MM.1S (cell line): ENCODE measurements around the gene PCDHA1.
"Not testable (repeated sequence)": the region's sequence is repeated elsewhere in the genome, so short reads cannot be mapped to it uniquely, and the experiment has no call there.

ENCODE experiments used
- DNase-seq: peaks from one replicate; pipeline ENCODE4 v3.0.0-alpha.2; 2015
- H2AFZ ChIP-seq: fragments of 300-600 bp; sonication (generic); 2 replicates; pipeline ENCODE4 v1.6.0; 2016; ENCODE audit warnings: antibody characterized with exemption, low read length
- H3F3A ChIP-seq: fragments of 300-600 bp; sonication (generic); 2 replicates; pipeline ENCODE4 v1.6.1; 2016; ENCODE audit warnings: mild to moderate bottlenecking, antibody characterized with exemption, low read length, moderate library complexity, mixed read lengths; ENCODE audit not compliant: insufficient read depth
- H3K27ac ChIP-seq: fragments of 300-600 bp; sonication (generic); 2 replicates; pipeline ENCODE4 v1.5.1; 2016; ENCODE audit warnings: mild to moderate bottlenecking, low read length
- H3K27me3 ChIP-seq: fragments of 300-600 bp; sonication (generic); replicated peaks from 2 replicates; pipeline ENCODE4 v1.6.0; 2016; ENCODE audit warnings: low read length; ENCODE audit not compliant: insufficient read depth
- H3K36me3 ChIP-seq: fragments of 300-600 bp; sonication (generic); replicated peaks from 2 replicates; pipeline ENCODE4 v1.6.1; 2016; ENCODE audit warnings: mild to moderate bottlenecking, low read length, mixed read lengths; ENCODE audit not compliant: insufficient read depth
- H3K4me1 ChIP-seq: fragments of 300-600 bp; sonication (generic); 2 replicates; pipeline ENCODE4 v1.6.1; 2016; ENCODE audit warnings: low read length, mixed read lengths
- H3K4me2 ChIP-seq: fragments of 300-600 bp; sonication (generic); 2 replicates; pipeline ENCODE4 v1.6.0; 2016; ENCODE audit warnings: low read depth, low read length
- H3K4me3 ChIP-seq: fragments of 300-600 bp; sonication (generic); 2 replicates; pipeline ENCODE4 v1.5.1; 2016; ENCODE audit warnings: low read length, mixed read lengths
- H3K79me2 ChIP-seq: fragments of 300-600 bp; sonication (generic); 2 replicates; pipeline ENCODE4 v1.6.1; 2016; ENCODE audit warnings: mixed run types, low read length, mixed read lengths
- H3K9ac ChIP-seq: fragments of 300-600 bp; sonication (generic); 2 replicates; pipeline ENCODE4 v1.6.1; 2016; ENCODE audit warnings: low read length, mixed read lengths
- H3K9me2 ChIP-seq: fragments of 300-600 bp; sonication (generic); replicated peaks from 2 replicates; pipeline ENCODE4 v1.6.1; 2016; ENCODE audit warnings: mild to moderate bottlenecking, low read length, mixed read lengths; ENCODE audit not compliant: insufficient read depth
- H3K9me3 ChIP-seq: fragments of 300-600 bp; sonication (generic); replicated peaks from 2 replicates; pipeline ENCODE4 v1.6.1; 2016; ENCODE audit warnings: mild to moderate bottlenecking, low read length, mixed read lengths; ENCODE audit not compliant: insufficient read depth
- H4K20me1 ChIP-seq: fragments of 300-600 bp; sonication (generic); 2 replicates; pipeline ENCODE4 v1.6.1; 2016; ENCODE audit warnings: mild to moderate bottlenecking, low read length, moderate library complexity, mixed read lengths; ENCODE audit not compliant: insufficient read depth
- EZH2 ChIP-seq: fragments of 300-600 bp; sonication (generic); optimal IDR thresholded peaks from 2 replicates; pipeline ENCODE3; 2017; ENCODE audit warnings: low read depth, mild to moderate bottlenecking, antibody characterized with exemption, low read length, mixed read lengths
- EZH2phosphoT487 ChIP-seq: fragments of 300-600 bp; sonication (generic); IDR thresholded peaks from 2 replicates; pipeline ENCODE4 v1.6.1; 2018; ENCODE audit warnings: antibody characterized with exemption, low read length
- TF ChIP-seq, protein P1 (sequence below): fragments of 300-600 bp; sonication (generic); IDR thresholded peaks from 2 replicates; pipeline ENCODE4 v1.5.1; 2016; ENCODE audit warnings: antibody characterized with exemption, low read length, mixed read lengths

PCDHA1 gene

DNA sequence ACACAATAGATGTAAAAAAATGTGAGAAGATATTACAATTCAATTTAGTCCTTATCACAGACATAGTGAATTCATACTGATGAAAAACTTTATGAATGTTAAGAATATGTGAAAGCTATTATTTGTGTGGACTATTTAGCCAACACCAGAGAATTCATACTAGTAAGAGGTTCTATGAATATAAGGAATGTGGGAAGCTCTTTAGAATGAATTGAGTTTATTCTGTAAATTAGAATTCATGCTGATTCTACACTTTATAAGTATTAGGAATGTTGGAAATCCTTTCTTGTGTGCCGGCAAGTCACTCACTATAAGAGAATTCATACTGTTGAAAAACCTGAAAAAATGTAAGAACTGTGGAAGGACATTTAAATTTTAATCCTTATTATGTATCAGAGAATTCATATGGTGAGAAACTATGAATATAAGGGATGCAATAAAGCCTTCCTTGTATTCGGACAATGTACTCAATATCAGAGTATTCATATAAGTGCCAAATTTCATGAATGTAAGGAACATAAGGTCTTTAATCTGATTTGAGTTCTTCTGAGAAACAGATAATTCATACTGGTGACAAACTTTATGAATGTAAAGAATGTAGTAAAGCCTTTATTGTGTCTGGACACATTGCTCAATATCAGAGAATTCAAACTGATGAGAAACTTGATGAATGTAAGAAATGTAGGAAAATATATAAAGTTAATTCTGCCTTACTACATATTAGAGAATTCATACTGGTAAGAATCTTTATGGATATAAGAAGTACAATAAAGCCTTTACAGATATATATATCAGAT lies 21.6 kb upstream of the PCDHA1 start:
- DNase-seq, result no peak
- Histone ChIP-seq H3K27ac (no peak overlapping the region), H3K4me3 (no peak overlapping the region), H3K36me3 (no peaks in the 10 kb centered on the region), H3K4me1 (no peaks in the 10 kb centered on the region), H3K79me2 (no peaks in the 10 kb centered on the region), H3K9ac (no peak overlapping the region), H3K27me3 (no peaks in the 10 kb centered on the region), H3K4me2 (no peak overlapping the region), H3K9me2 (no peaks in the 10 kb centered on the region), H3K9me3 (no peaks in the 10 kb centered on the region), H2AFZ (no peak overlapping the region), H4K20me1 (no peaks in the 10 kb centered on the region), H3F3A (no peaks in the 10 kb centered on the region)
- no peak for TF ChIP-seq EZH2
- no peak for TF ChIP-seq EZH2phosphoT487
- TF ChIP-seq, protein P1, sequence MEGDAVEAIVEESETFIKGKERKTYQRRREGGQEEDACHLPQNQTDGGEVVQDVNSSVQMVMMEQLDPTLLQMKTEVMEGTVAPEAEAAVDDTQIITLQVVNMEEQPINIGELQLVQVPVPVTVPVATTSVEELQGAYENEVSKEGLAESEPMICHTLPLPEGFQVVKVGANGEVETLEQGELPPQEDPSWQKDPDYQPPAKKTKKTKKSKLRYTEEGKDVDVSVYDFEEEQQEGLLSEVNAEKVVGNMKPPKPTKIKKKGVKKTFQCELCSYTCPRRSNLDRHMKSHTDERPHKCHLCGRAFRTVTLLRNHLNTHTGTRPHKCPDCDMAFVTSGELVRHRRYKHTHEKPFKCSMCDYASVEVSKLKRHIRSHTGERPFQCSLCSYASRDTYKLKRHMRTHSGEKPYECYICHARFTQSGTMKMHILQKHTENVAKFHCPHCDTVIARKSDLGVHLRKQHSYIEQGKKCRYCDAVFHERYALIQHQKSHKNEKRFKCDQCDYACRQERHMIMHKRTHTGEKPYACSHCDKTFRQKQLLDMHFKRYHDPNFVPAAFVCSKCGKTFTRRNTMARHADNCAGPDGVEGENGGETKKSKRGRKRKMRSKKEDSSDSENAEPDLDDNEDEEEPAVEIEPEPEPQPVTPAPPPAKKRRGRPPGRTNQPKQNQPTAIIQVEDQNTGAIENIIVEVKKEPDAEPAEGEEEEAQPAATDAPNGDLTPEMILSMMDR, result no peak

DNA sequence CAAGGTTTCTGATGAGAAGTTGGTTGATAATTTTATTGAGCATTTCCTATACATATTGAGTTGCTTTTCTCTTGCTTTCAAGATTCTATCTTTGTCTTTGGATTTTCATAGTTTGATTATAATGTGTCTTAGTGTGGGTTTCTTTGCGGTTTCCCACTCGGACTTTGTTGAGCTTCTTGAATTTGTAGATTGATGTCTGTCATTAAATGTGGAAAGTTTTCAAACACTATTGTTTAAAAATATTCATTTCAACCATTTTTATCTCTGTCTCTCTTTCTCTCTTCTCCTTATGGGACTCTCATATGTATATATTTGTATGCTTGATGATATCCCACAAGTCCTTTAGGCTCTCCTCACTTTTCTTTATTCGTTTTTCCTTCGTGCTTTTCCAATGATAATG lies 18.5 kb upstream of the PCDHA1 start:
- H3K36me3 ChIP-seq, result no peaks in the 10 kb centered on the region
- no peak overlapping the region for H3K4me2 ChIP-seq
- H4K20me1 ChIP-seq, result no peaks in the 10 kb centered on the region
- H3F3A ChIP-seq, result no peaks in the 10 kb centered on the region
- TF ChIP-seq EZH2, result no peak
- TF ChIP-seq, protein P1, result no peak
- TF ChIP-seq EZH2phosphoT487, result no peak
- H2AFZ ChIP-seq, result no peak overlapping the region
- H3K9ac ChIP-seq, result no peak overlapping the region
- DNase-seq, result no peak
- H3K9me2 ChIP-seq, result no peaks in the 10 kb centered on the region
- no peak overlapping the region for H3K27ac ChIP-seq
- H3K79me2 ChIP-seq, result no peaks in the 10 kb centered on the region
- no peaks in the 10 kb centered on the region for H3K9me3 ChIP-seq
- no peak overlapping the region for H3K4me3 ChIP-seq
- no peaks in the 10 kb centered on the region for H3K27me3 ChIP-seq
- no peaks in the 10 kb centered on the region for H3K4me1 ChIP-seq

GRCh38 chr5:140780512-140780911 lies 5.4 kb upstream of the PCDHA1 start:
- H3K4me3 ChIP-seq, result no peak overlapping the region
- no peaks in the 10 kb centered on the region for H3K4me1 ChIP-seq
- no peaks in the 10 kb centered on the region for H3K36me3 ChIP-seq
- H3K27ac ChIP-seq, result no peak overlapping the region
- H4K20me1 ChIP-seq, result no peaks in the 10 kb centered on the region
- H3F3A ChIP-seq, result no peaks in the 10 kb centered on the region
- no peak overlapping the region for H2AFZ ChIP-seq
- H3K9ac ChIP-seq, result no peak overlapping the region
- no peaks in the 10 kb centered on the region for H3K27me3 ChIP-seq
- no peaks in the 10 kb centered on the region for H3K9me2 ChIP-seq
- no peak overlapping the region for H3K4me2 ChIP-seq
- no peak for DNase-seq
- no peaks in the 10 kb centered on the region; the same call in 1 of the 2 replicates for H3K9me3 ChIP-seq
- TF ChIP-seq, protein P1, result no peak
- TF ChIP-seq EZH2, result no peak
- no peak for TF ChIP-seq EZH2phosphoT487
- H3K79me2 ChIP-seq, result no peaks in the 10 kb centered on the region

GRCh38 chr5:140787422-140787821 lies 1.5 kb downstream of the PCDHA1 start:
- not testable (repeated sequence) for H3K36me3 ChIP-seq, H3K4me3 ChIP-seq

DNA sequence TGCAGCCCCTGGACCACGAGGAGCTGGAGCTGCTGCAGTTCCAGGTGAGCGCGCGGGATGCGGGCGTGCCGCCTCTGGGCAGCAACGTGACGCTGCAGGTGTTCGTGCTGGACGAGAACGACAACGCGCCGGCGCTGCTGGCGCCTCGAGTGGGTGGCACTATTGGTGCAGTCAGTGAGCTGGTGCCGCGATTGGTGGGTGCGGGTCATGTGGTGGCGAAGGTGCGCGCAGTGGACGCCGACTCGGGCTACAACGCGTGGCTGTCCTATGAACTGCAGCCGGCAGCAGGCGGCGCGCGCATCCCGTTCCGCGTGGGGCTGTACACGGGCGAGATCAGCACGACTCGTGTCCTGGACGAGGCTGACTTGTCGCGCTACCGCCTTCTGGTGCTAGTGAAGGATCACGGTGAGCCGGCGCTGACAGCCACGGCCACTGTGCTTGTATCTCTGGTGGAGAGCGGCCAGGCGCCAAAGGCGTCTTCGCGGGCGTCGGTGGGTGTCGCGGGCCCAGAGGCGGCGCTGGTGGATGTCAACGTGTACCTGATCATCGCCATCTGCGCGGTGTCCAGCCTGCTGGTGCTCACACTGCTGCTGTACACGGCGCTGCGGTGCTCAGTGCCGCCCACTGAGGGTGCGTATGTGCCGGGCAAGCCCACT lies 2.0 kb downstream of the PCDHA1 start:
- not testable (repeated sequence) for H3K27ac ChIP-seq, H3K9me2 ChIP-seq, H3K9ac ChIP-seq, DNase-seq, H3K79me2 ChIP-seq, H3F3A ChIP-seq, H3K4me3 ChIP-seq, H3K27me3 ChIP-seq, H3K9me3 ChIP-seq, H2AFZ ChIP-seq, H3K4me2 ChIP-seq, H4K20me1 ChIP-seq, H3K36me3 ChIP-seq, H3K4me1 ChIP-seq

More at GRCh38 chr5:140787422-140787821, 1.5 kb downstream of the PCDHA1 start:
- not testable (repeated sequence) for H3K9ac ChIP-seq, H3K4me2 ChIP-seq, H3K27me3 ChIP-seq, DNase-seq, H3K27ac ChIP-seq, H3K4me1 ChIP-seq, H3F3A ChIP-seq, H3K9me3 ChIP-seq, H4K20me1 ChIP-seq, H3K79me2 ChIP-seq, H2AFZ ChIP-seq, H3K9me2 ChIP-seq
